Central memory CD8-positive, alpha-beta T cell (primary cell): Measurements from ENCODE around the gene SEMA3A.

Source experiments
- ATAC-seq: fragments of 150-1000 bp; cut with Tn5 transposase; replicated peaks from 2 replicates; pipeline ENCODE4 v1.10.0; 2022; ENCODE audit warnings: mild to moderate bottlenecking, moderate FRiP score, moderate number of reproducible peaks; ENCODE audit not compliant: poor library complexity, severe bottlenecking; ENCODE audit errors: extremely low read depth
- DNase-seq, 2 donors: peaks; one replicate each; pipeline ENCODE4 v3.0.0; 2021; ENCODE audit warnings: low spot score in 2 of 2
- H3K27ac Mint-ChIP-seq: one replicate; pipeline ENCODE4 v1.8.0; 2022; ENCODE audit warnings: low read depth, mild to moderate bottlenecking, moderate library complexity, mixed read lengths
- H3K27me3 Mint-ChIP-seq: one replicate; pipeline ENCODE4 v1.8.0; 2022; ENCODE audit warnings: mixed read lengths
- H3K36me3 Mint-ChIP-seq: one replicate; pipeline ENCODE4 v1.8.0; 2022; ENCODE audit warnings: mild to moderate bottlenecking, moderate library complexity, mixed read lengths; ENCODE audit not compliant: insufficient read depth
- H3K4me1 Mint-ChIP-seq: one replicate; pipeline ENCODE4 v1.8.0; 2022; ENCODE audit warnings: mixed read lengths
- H3K4me3 Mint-ChIP-seq: one replicate; pipeline ENCODE4 v1.8.0; 2022; ENCODE audit warnings: mild to moderate bottlenecking, moderate library complexity, mixed read lengths
- H3K9me3 Mint-ChIP-seq: one replicate; pipeline ENCODE4 v1.8.0; 2022; ENCODE audit warnings: mixed read lengths

Gene SEMA3A

GRCh38 chr7:83996879-83997278, 197.7 kb downstream of the SEMA3A start:
- no peak overlapping the region for H3K4me3 Mint-ChIP-seq
- no peaks in the 10 kb centered on the region for H3K36me3 Mint-ChIP-seq
- H3K27ac Mint-ChIP-seq = no peak overlapping the region
- DNase-seq (no peak), ATAC-seq (no peak)
- H3K4me1 Mint-ChIP-seq = no peaks in the 10 kb centered on the region
- no peaks in the 10 kb centered on the region for H3K9me3 Mint-ChIP-seq
- H3K27me3 Mint-ChIP-seq = no peaks in the 10 kb centered on the region

- no peak overlapping the region for H3K27ac Mint-ChIP-seq
These were observed 206.8 kb downstream of the SEMA3A start for GRCh38 chr7:83987764-83988163.

GRCh38 chr7:83985821-83986220, 208.8 kb downstream of the SEMA3A start:
- no peaks in the 10 kb centered on the region for H3K4me1 Mint-ChIP-seq
- H3K9me3 Mint-ChIP-seq = peaks cover 18% of the 10 kb centered on the region
- ATAC-seq (no peak), DNase-seq (no peak)
- no peak overlapping the region for H3K4me3 Mint-ChIP-seq
- no peak overlapping the region for H3K27ac Mint-ChIP-seq
- H3K36me3 Mint-ChIP-seq = no peaks in the 10 kb centered on the region
- H3K27me3 Mint-ChIP-seq = no peaks in the 10 kb centered on the region

More at GRCh38 chr7:83987764-83988163, 206.8 kb downstream of the SEMA3A start:
- Mint-ChIP-seq H3K9me3 (peaks cover 18% of the 10 kb centered on the region), H3K27me3 (no peaks in the 10 kb centered on the region), H3K36me3 (no peaks in the 10 kb centered on the region), H3K4me3 (no peak overlapping the region), H3K4me1 (no peaks in the 10 kb centered on the region)
- DNase-seq (no peak), ATAC-seq (no peak)

DNA sequence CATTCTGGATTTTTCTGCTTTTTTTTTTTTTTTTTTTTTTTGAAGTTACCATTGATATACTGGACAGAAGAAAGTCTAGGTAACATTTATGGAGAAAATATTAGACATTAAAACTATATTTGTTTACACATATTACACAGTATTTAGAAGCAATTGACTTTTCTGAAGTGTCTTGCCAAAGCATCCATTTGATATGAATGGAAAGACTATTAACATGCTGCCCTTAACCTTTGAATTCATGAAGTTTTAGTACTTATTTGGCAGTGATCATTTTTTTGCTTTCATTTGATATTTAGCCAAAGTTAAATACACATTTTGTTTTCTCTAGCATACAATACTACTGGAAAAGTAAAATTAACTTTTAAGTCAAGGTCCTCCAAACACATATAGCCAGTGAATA, 210.0 kb downstream of the SEMA3A start:
- no peaks in the 10 kb centered on the region for H3K4me1 Mint-ChIP-seq

GRCh38 chr7:83984076-83984475, 210.5 kb downstream of the SEMA3A start:
- no peaks in the 10 kb centered on the region for H3K27me3 Mint-ChIP-seq
- DNase-seq (no peak), ATAC-seq (no peak)
- H3K9me3 Mint-ChIP-seq = peaks cover 18% of the 10 kb centered on the region
- H3K4me1 Mint-ChIP-seq = no peaks in the 10 kb centered on the region
- no peak overlapping the region for H3K4me3 Mint-ChIP-seq
- H3K27ac Mint-ChIP-seq = no peak overlapping the region
- H3K36me3 Mint-ChIP-seq = no peaks in the 10 kb centered on the region

More for the DNA sequence above, 210.0 kb downstream of the SEMA3A start:
- Mint-ChIP-seq H3K27me3 (no peaks in the 10 kb centered on the region), H3K27ac (no peak overlapping the region), H3K9me3 (peaks cover 18% of the 10 kb centered on the region), H3K4me3 (no peak overlapping the region), H3K36me3 (no peaks in the 10 kb centered on the region)
- no peak for ATAC-seq
- no peak for DNase-seq

DNA sequence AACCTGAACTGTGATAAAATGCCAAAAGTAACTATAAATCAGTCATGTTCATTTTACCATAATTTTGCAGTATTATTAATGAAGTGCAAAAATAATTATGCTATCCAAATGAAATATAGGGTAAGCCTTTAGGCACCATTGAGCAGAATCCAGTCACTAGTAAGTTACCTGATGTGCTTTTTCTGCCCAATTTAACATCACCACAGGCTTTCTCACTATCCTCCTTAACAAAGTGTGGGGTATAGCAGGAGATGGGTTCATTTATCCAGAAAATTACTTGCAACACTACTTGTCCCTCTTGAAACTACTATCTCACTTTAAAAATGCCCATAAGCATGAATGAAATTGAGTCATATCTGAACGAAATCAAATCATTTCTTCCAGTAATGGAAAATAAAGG, 211.0 kb downstream of the SEMA3A start:
- DNase-seq = no peak
- no peaks in the 10 kb centered on the region for H3K4me1 Mint-ChIP-seq

DNA sequence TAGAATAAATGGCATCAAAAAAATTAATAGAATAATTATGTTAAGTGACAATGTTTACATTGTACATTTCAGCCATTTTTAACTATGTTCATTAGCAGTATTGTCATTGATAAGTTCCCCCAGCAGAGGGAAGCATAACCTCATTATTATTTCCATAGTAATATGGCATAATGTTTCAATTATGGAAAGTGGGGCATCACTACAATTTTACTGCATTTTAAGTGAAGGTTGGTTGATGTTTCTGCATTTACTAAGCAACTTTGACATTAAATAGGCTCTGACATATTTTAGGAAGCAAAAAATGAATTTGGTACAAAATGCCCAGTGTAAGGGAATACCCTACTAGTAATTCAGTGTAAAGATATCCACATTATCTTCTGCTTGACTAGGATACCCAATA, 218.3 kb downstream of the SEMA3A start:
- Mint-ChIP-seq H3K9me3 (no peaks in the 10 kb centered on the region), H3K36me3 (no peaks in the 10 kb centered on the region), H3K27me3 (no peaks in the 10 kb centered on the region), H3K4me1 (no peaks in the 10 kb centered on the region), H3K27ac (no peak overlapping the region), H3K4me3 (no peak overlapping the region)
- no peak for ATAC-seq
- no peak for DNase-seq

More for the DNA sequence above, 211.0 kb downstream of the SEMA3A start:
- Mint-ChIP-seq H3K27ac (no peak overlapping the region), H3K36me3 (no peaks in the 10 kb centered on the region), H3K4me3 (no peak overlapping the region), H3K9me3 (peaks cover 18% of the 10 kb centered on the region), H3K27me3 (no peaks in the 10 kb centered on the region)
- no peak for ATAC-seq

- DNase-seq (no peak), ATAC-seq (no peak)
- Mint-ChIP-seq H3K36me3 (no peaks in the 10 kb centered on the region), H3K27me3 (no peaks in the 10 kb centered on the region), H3K27ac (no peak overlapping the region), H3K9me3 (no peaks in the 10 kb centered on the region), H3K4me3 (no peak overlapping the region), H3K4me1 (no peaks in the 10 kb centered on the region)
These were observed 224.5 kb downstream of the SEMA3A start for GRCh38 chr7:83970081-83970480.

DNA sequence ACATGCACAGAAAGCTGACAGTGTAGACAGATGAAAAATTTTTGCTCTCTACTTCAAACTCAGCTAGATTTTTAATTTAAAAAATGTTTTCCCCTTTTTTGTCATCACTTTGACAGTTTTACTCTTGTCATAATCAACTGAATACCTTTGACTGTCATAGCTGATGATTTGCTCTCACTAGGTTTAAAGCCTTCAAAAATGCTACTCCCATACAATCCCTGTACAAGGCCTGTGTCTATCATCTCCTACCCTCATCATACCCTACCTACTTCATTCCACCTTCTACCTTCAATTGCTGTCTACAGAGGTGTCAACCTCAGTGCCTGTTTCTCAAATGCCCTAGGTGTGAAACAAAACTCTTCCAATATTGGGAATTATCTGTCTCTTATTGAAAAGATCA, 230.3 kb downstream of the SEMA3A start:
- no peak overlapping the region for H3K27ac Mint-ChIP-seq

GRCh38 chr7:83957333-83957732, 237.3 kb downstream of the SEMA3A start:
- H3K9me3 Mint-ChIP-seq = peaks cover 10% of the 10 kb centered on the region

More for the DNA sequence above, 230.3 kb downstream of the SEMA3A start:
- DNase-seq = no peak
- H3K9me3 Mint-ChIP-seq = no peaks in the 10 kb centered on the region
- H3K36me3 Mint-ChIP-seq = no peaks in the 10 kb centered on the region
- H3K4me3 Mint-ChIP-seq = no peak overlapping the region
- no peak for ATAC-seq
- H3K27me3 Mint-ChIP-seq = no peaks in the 10 kb centered on the region
- H3K4me1 Mint-ChIP-seq = no peaks in the 10 kb centered on the region

DNA sequence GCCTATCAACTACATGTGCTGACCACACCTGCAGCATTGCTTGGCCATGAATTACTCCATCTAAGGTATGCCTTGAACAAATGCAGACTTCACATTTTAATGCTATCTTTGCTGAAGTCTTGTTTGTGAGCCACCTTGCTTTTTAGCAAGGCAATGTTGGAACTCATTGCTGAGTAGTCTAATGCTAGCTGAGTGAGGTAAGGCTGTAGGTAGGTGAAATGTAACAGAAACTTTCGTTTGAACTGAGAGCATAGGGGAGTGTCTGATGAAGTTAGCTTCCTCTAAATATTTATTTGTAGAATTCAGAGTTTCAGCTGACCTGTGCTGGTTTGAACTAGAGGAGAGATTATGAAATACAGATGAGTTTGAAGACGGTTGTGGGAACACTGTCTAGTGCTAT, 238.5 kb downstream of the SEMA3A start:
- Mint-ChIP-seq H3K36me3 (no peaks in the 10 kb centered on the region), H3K9me3 (peaks cover 10% of the 10 kb centered on the region), H3K4me3 (no peak overlapping the region), H3K27ac (no peak overlapping the region), H3K27me3 (no peaks in the 10 kb centered on the region), H3K4me1 (no peaks in the 10 kb centered on the region)
- no peak for DNase-seq
- ATAC-seq = no peak

More at GRCh38 chr7:83957333-83957732, 237.3 kb downstream of the SEMA3A start:
- Mint-ChIP-seq H3K27ac (no peak overlapping the region), H3K27me3 (no peaks in the 10 kb centered on the region), H3K4me3 (no peak overlapping the region), H3K36me3 (no peaks in the 10 kb centered on the region), H3K4me1 (no peaks in the 10 kb centered on the region)
- ATAC-seq = no peak
- DNase-seq = no peak

- no peak for ATAC-seq
- peaks cover 10% of the 10 kb centered on the region for H3K9me3 Mint-ChIP-seq
- no peak for DNase-seq
- no peak overlapping the region for H3K27ac Mint-ChIP-seq
- no peaks in the 10 kb centered on the region for H3K4me1 Mint-ChIP-seq
- H3K27me3 Mint-ChIP-seq = no peaks in the 10 kb centered on the region
- no peaks in the 10 kb centered on the region for H3K36me3 Mint-ChIP-seq
- H3K4me3 Mint-ChIP-seq = no peak overlapping the region
These were observed 242.4 kb downstream of the SEMA3A start for GRCh38 chr7:83952236-83952635.

- no peaks in the 10 kb centered on the region for H3K27me3 Mint-ChIP-seq
- H3K36me3 Mint-ChIP-seq = no peaks in the 10 kb centered on the region
- H3K4me1 Mint-ChIP-seq = no peaks in the 10 kb centered on the region
- no peak overlapping the region for H3K27ac Mint-ChIP-seq
- no peak overlapping the region for H3K4me3 Mint-ChIP-seq
- DNase-seq (no peak), ATAC-seq (no peak)
- no peaks in the 10 kb centered on the region for H3K9me3 Mint-ChIP-seq
These were observed 247.3 kb downstream of the SEMA3A start for GRCh38 chr7:83947260-83947659.

- Mint-ChIP-seq H3K4me1 (no peaks in the 10 kb centered on the region), H3K9me3 (no peaks in the 10 kb centered on the region), H3K36me3 (no peaks in the 10 kb centered on the region), H3K27me3 (no peaks in the 10 kb centered on the region), H3K4me3 (no peak overlapping the region), H3K27ac (no peak overlapping the region)
- DNase-seq (no peak), ATAC-seq (no peak)
These were observed 247.8 kb downstream of the SEMA3A start for GRCh38 chr7:83946801-83947200.
